ENCODE results near the gene MELK.

The MELK gene

DNA sequence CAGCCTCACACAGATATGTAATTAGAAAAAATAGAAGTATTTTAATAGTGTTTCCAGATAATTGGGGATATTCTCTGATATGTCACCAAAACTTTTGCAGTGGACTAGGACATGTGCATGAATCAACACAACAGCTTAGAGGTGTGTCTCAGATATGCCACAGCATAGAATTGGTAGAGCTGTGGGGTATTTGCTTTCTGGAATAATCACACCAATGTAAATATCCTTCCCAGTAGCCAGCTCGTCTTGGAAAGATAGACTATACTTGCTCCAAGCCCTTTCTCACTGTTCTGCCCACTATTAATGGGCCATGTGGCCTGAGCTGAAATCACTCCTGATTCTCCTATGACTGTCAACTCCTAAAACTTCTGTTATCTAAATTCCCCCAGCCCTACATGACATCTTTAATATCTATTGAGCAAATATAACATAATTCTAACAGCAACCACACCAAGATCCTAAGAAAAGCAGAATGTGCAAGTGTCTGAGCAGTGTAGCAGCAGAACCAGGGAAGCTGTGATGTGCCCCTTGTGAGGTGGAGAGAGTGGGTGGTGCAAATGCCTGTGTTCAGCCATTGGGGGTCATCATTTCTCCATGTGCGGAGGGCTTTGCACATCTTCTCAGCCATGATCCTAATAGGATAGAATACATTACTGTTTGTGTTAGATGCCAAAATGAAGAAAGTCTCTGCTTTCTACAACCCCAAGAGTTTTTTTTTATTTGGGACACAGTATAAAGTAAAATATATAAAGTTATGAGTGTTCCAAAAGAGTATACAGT lies 65.0 kb downstream of the MELK start:
- DNase-seq (ENCODE audit: low read depth) = no peak
- TF ChIP-seq, protein P1, sequence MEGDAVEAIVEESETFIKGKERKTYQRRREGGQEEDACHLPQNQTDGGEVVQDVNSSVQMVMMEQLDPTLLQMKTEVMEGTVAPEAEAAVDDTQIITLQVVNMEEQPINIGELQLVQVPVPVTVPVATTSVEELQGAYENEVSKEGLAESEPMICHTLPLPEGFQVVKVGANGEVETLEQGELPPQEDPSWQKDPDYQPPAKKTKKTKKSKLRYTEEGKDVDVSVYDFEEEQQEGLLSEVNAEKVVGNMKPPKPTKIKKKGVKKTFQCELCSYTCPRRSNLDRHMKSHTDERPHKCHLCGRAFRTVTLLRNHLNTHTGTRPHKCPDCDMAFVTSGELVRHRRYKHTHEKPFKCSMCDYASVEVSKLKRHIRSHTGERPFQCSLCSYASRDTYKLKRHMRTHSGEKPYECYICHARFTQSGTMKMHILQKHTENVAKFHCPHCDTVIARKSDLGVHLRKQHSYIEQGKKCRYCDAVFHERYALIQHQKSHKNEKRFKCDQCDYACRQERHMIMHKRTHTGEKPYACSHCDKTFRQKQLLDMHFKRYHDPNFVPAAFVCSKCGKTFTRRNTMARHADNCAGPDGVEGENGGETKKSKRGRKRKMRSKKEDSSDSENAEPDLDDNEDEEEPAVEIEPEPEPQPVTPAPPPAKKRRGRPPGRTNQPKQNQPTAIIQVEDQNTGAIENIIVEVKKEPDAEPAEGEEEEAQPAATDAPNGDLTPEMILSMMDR (IDR thresholded peaks at IDR 0.05; ENCODE audit: insufficient read depth, low read depth, low read length, missing control alignments) = no peak

DNA sequence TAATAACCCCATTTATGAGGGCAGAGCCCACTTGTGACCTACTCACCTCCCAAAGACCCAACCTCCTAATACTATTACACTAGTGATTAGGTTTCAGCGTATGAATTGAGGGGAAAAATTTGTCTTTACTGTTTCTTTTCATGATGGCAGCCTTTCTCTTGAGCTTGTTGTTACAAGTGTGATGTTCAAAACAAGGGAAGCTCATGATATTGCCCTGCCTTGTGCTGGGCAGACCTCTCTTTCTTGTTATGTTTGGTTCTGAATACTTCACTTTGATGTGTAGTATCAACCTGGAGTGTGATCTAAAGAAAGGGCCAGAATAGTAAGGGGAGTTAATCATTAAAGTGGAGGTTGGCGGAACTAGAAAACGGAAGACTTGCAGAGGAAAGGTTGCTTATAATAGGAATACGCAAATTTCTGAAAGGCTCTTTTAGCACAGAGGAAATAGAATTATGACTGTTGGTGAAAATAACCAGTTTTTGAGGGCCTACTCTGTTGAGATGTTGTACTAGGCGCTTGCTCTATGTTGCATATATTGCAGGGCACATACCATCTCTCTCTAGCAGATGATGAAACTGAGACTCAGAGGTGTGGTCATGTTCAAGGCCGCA lies 68.2 kb downstream of the MELK start:
- H3K4me3 ChIP-seq (ENCODE audit: low read depth, low read length) = no peak overlapping the region
- TF ChIP-seq, protein P1 (IDR thresholded peaks at IDR 0.05; ENCODE audit: insufficient read depth, low read depth, low read length, missing control alignments) = no peak
- DNase-seq (ENCODE audit: low read depth) = peak; percentile 46

More for the DNA sequence above, 65.0 kb downstream of the MELK start:
- no peak overlapping the region for H3K4me3 ChIP-seq (ENCODE audit: low read depth, low read length)

DNA sequence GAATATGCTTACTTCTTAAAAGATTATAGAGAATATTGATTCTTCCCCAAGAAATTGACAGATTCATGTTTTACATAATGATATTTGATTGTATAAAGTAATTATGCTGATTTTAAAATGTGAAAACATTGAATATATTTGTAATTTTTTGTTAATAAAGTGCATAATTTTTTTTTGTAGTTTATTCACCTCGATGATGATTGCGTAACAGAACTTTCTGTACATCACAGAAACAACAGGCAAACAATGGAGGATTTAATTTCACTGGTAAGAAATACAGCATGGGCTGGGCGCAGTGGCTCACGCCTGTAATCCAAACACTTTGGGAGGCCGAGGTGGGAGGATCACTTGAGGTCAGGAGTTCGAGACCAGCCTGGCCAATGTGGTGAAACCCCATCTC lies 70.1 kb downstream of the MELK start:
- no peak overlapping the region for H3K4me3 ChIP-seq (ENCODE audit: low read depth, low read length)
- TF ChIP-seq, protein P1 (IDR thresholded peaks at IDR 0.05; ENCODE audit: insufficient read depth, low read depth, low read length, missing control alignments) = no peak
- no peak for DNase-seq (ENCODE audit: low read depth)

DNA sequence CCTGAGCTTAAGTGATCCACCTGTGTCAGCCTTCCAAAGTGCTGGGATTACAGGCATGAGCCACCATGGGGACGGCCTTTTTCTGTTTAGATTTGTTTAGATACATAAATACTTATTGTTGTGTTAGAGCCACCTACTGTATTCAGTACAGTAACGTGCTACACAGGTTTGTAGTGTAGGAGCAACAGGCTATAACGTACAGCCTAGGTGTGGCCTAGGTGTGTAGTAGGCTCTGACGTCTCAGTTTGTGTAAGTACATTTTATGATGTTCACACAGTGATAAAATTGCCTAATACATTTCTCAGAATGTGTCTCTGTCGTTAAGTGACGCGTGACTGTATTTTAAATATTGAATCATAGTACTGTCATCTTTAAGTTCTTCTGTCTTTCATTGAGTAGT lies 84.1 kb downstream of the MELK start:
- no peak overlapping the region for H3K4me3 ChIP-seq (ENCODE audit: low read depth, low read length)
- TF ChIP-seq, protein P1 (IDR thresholded peaks at IDR 0.05; ENCODE audit: insufficient read depth, low read depth, low read length, missing control alignments) = no peak
- DNase-seq (ENCODE audit: low read depth) = no peak

- DNase-seq (ENCODE audit: low read depth) = peak; percentile 45
- H3K4me3 ChIP-seq (ENCODE audit: low read depth, low read length) = no peak overlapping the region
- TF ChIP-seq, protein P1 (IDR thresholded peaks at IDR 0.05; ENCODE audit: insufficient read depth, low read depth, low read length, missing control alignments) = no peak
Observed at GRCh38 chr9:36659500-36659899, 86.8 kb downstream of the MELK start.

- no peak for DNase-seq (ENCODE audit: low read depth)
- H3K4me3 ChIP-seq (ENCODE audit: low read depth, low read length) = no peak overlapping the region
- TF ChIP-seq, protein P1 (IDR thresholded peaks at IDR 0.05; ENCODE audit: insufficient read depth, low read depth, low read length, missing control alignments) = no peak
Observed at GRCh38 chr9:36664806-36665205, 92.1 kb downstream of the MELK start.

Measured in GM12865 (cell line).